ENCODE data around the gene KDM5A.
"Not testable (repeated sequence)": the region's sequence is repeated elsewhere in the genome, so short reads cannot be mapped to it uniquely, and the experiment has no call there.

Gene KDM5A

DNA sequence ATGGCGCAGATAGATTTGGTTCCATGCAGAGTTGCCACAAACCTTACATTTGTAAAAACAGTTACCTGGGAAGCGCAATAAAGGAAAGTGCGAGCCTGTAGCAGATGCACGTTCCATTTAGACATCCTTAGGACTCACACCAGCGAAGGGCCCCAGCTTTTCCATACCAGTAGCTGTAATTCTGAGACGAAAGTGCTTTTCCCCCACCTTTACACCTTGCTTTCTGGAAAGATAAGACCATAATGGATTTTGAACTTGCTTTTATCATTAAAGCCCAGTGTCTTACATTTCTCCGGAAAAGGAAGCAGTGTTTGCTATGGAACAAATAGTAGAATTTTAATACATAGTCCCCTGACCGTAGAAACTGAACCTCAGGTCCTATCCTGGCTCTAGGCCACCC is 11.7 kb upstream of the KDM5A start:
- Histone ChIP-seq H3K4me3 (ENCODE audit: insufficient read length, low read depth) (peak overlapping the region; percentile 100), H3K9ac (ENCODE audit: insufficient read length, low read depth) (peak overlapping the region; percentile 62), H3K27me3 (ENCODE audit: insufficient read depth, insufficient read length) (peaks cover 8% of the 10 kb centered on the region), H3K9me3 (ENCODE audit: insufficient read depth, low read length) (no peaks in the 10 kb centered on the region), H3K36me3 (ENCODE audit: insufficient read depth, insufficient read length, low read length) (peaks cover 20% of the 10 kb centered on the region), H3K4me1 (ENCODE audit: insufficient read depth, insufficient read length) (no peaks in the 10 kb centered on the region)
- TF ChIP-seq SUZ12 (IDR thresholded peaks at IDR 0.05; ENCODE audit: extremely low read depth, insufficient read depth, insufficient read length) (no peak), YY1 (IDR thresholded peaks at IDR 0.05; ENCODE audit: insufficient read depth, insufficient read length) (no peak), ZNF274 (IDR thresholded peaks at IDR 0.05; ENCODE audit: low read depth, low read length) (no peak)
- DNase-seq (ENCODE audit: low read depth, low spot score), result no peak

DNA sequence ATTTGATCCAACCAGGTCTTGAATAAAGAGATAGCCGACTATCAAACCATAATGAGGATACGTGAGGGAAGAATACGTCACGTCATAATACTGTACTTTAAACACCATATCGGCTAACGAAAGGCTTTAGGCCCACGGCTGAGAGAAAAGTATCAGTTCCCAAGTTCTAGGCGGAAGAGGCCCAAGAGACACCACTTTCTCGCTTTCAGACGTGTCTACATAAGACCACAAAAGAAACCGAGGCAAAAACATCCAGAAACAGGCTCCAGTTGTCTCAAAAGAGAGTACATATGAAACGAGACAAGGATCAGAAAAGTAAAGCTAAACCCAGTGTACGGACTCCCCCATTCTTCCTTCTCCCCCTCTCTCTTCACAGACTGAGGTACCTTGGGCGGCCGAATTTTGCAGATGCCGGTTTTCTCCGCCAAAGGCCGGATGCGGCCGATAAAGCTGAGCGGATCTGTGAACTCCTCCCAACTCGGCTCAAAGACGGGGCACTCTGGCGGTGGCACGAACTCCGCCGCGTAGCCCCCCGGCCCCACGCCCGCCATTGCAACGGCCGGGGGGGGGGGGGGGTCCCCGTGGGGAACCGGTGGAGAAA is 479 bp downstream of the KDM5A start:
- DNase-seq (ENCODE audit: low read depth, low spot score), result peak; percentile 27
- peak overlapping the region; percentile 86 for H3K4me3 ChIP-seq (ENCODE audit: insufficient read length, low read depth)

DNA sequence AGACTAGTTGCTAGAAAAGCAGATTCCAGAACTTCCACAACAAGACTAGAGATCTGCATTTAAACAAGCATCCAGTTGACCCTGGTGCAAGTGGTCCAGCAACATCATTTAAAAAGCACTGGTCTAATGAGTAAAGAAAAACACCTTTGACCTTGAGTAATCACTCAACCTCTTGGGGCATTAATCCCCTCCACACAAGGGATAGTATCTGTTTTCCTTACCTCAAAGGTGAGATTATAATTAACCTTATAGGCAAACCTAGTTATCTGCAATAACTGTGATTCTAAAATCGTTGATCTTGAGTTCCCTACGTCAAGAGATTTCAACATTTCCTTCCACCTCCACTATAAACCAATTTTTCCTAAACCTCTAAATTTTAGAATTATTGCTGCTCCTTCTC is 1.1 kb downstream of the KDM5A start:
- H3K9ac ChIP-seq (ENCODE audit: insufficient read length, low read depth), result peak overlapping the region; percentile 90
- H3K27me3 ChIP-seq (ENCODE audit: insufficient read depth, insufficient read length), result no peaks in the 10 kb centered on the region
- TF ChIP-seq SUZ12 (IDR thresholded peaks at IDR 0.05; ENCODE audit: extremely low read depth, insufficient read depth, insufficient read length) (no peak), ZNF274 (IDR thresholded peaks at IDR 0.05; ENCODE audit: low read depth, low read length) (no peak), YY1 (IDR thresholded peaks at IDR 0.05; ENCODE audit: insufficient read depth, insufficient read length) (no peak)
- H3K9me3 ChIP-seq (ENCODE audit: insufficient read depth, low read length), result no peaks in the 10 kb centered on the region
- DNase-seq (ENCODE audit: low read depth, low spot score), result no peak
- H3K4me3 ChIP-seq (ENCODE audit: insufficient read length, low read depth), result peak overlapping the region; percentile 86
- H3K36me3 ChIP-seq (ENCODE audit: insufficient read depth, insufficient read length, low read length), result peaks cover 37% of the 10 kb centered on the region
- no peaks in the 10 kb centered on the region for H3K4me1 ChIP-seq (ENCODE audit: insufficient read depth, insufficient read length)

More for the DNA sequence above, 479 bp downstream of the KDM5A start:
- Histone ChIP-seq H3K4me1 (ENCODE audit: insufficient read depth, insufficient read length) (no peaks in the 10 kb centered on the region), H3K9me3 (ENCODE audit: insufficient read depth, low read length) (no peaks in the 10 kb centered on the region), H3K9ac (ENCODE audit: insufficient read length, low read depth) (peak overlapping the region; percentile 90), H3K36me3 (ENCODE audit: insufficient read depth, insufficient read length, low read length) (peaks cover 30% of the 10 kb centered on the region), H3K27me3 (ENCODE audit: insufficient read depth, insufficient read length) (no peaks in the 10 kb centered on the region)
- no peak for TF ChIP-seq ZNF274 (IDR thresholded peaks at IDR 0.05; ENCODE audit: low read depth, low read length)
- no peak for TF ChIP-seq SUZ12 (IDR thresholded peaks at IDR 0.05; ENCODE audit: extremely low read depth, insufficient read depth, insufficient read length)
- TF ChIP-seq YY1 (IDR thresholded peaks at IDR 0.05; ENCODE audit: insufficient read depth, insufficient read length), result no peak

DNA sequence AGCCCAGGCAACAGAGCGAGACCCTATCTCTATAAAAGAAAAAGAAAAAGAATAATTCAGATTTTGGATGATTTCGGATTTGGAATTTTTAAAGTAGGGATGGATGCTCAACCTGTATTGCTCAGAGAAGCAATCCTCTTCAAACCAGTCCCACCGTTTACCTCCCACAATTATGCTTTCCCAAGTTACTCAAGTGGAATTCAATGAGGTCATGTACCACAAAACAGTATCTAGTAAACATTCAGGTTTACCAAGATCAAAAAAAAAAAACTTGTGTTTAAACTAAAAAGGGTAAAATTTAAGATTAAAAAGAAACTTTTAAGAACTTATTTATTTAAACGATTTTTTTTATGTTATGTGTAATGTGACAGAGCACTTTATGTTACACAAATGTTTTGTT is 2.5 kb downstream of the KDM5A start:
- H3K27me3 ChIP-seq (ENCODE audit: insufficient read depth, insufficient read length), result no peaks in the 10 kb centered on the region
- no peak for DNase-seq (ENCODE audit: low read depth, low spot score)
- peaks cover 50% of the 10 kb centered on the region for H3K36me3 ChIP-seq (ENCODE audit: insufficient read depth, insufficient read length, low read length)
- no peak for TF ChIP-seq SUZ12 (IDR thresholded peaks at IDR 0.05; ENCODE audit: extremely low read depth, insufficient read depth, insufficient read length)
- no peak for TF ChIP-seq YY1 (IDR thresholded peaks at IDR 0.05; ENCODE audit: insufficient read depth, insufficient read length)
- TF ChIP-seq ZNF274 (IDR thresholded peaks at IDR 0.05; ENCODE audit: low read depth, low read length), result no peak
- H3K4me3 ChIP-seq (ENCODE audit: insufficient read length, low read depth), result no peak overlapping the region
- no peaks in the 10 kb centered on the region for H3K4me1 ChIP-seq (ENCODE audit: insufficient read depth, insufficient read length)
- H3K9ac ChIP-seq (ENCODE audit: insufficient read length, low read depth), result no peak overlapping the region
- no peaks in the 10 kb centered on the region for H3K9me3 ChIP-seq (ENCODE audit: insufficient read depth, low read length)

DNA sequence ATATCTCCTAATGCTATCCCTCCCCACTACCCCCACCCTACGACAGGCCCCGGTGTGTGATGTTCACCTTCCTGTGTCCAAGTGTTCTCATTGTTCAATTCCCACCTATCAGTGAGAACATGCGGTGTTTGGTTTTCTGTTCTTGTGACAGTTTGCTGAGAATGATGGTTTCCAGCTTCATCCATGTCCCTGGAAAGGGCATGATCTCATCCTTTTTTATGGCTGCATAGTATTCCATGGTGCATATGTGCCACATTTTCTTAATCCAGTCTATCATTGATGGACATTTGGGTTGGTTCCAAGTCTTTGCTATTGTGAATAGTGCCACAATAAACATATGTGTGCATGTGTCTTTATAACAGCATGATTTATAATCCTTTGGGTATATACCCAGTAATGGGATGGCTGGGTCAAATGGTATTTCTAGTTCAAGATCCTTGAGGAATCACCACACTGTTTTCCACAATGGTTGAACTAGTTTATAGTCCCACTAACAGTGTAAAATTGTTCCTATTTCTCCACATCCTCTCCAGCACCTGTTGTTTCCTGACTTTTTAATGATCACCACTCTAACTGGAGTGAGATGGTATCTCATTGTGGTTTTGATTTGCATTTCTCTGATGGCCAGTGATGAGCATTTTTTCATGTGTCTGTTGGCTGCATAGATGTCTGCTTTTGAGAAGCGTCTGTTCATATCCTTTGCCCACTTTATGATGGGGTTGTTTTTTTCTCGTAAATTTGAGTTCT is 18.2 kb downstream of the KDM5A start:
- DNase-seq (ENCODE audit: low read depth, low spot score), result not testable (repeated sequence)
- peaks cover 54% of the 10 kb centered on the region for H3K36me3 ChIP-seq (ENCODE audit: insufficient read depth, insufficient read length, low read length)

DNA sequence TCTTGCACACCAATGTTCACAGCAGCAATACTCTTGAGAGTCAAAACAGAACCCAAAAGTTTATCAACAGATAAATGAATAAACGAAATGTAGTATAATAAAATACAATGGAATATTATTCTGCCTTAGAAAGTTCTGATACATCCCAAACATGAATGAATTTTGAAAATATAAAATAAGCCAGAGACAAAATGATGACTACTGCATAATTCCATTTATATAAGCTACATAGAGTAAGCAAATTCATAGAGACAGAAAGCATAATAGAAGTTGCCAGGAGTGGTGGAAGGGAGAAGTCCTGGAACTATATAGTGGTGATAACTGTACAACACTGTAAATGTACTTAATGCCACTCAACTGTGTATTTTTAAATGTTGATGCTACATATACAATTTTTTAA is 21.1 kb downstream of the KDM5A start:
- Histone ChIP-seq H3K9me3 (ENCODE audit: insufficient read depth, low read length) (peaks cover 16% of the 10 kb centered on the region), H3K36me3 (ENCODE audit: insufficient read depth, insufficient read length, low read length) (peaks cover 71% of the 10 kb centered on the region), H3K4me1 (ENCODE audit: insufficient read depth, insufficient read length) (no peaks in the 10 kb centered on the region), H3K4me3 (ENCODE audit: insufficient read length, low read depth) (no peak overlapping the region), H3K27me3 (ENCODE audit: insufficient read depth, insufficient read length) (no peaks in the 10 kb centered on the region), H3K9ac (ENCODE audit: insufficient read length, low read depth) (no peak overlapping the region)
- no peak for DNase-seq (ENCODE audit: low read depth, low spot score)
- TF ChIP-seq SUZ12 (IDR thresholded peaks at IDR 0.05; ENCODE audit: extremely low read depth, insufficient read depth, insufficient read length) (no peak), YY1 (IDR thresholded peaks at IDR 0.05; ENCODE audit: insufficient read depth, insufficient read length) (no peak), ZNF274 (IDR thresholded peaks at IDR 0.05; ENCODE audit: low read depth, low read length) (no peak)

More for the DNA sequence above, 18.2 kb downstream of the KDM5A start:
- H3K4me1 ChIP-seq (ENCODE audit: insufficient read depth, insufficient read length); H3K27me3 ChIP-seq (ENCODE audit: insufficient read depth, insufficient read length); H3K4me3 ChIP-seq (ENCODE audit: insufficient read length, low read depth); H3K9ac ChIP-seq (ENCODE audit: insufficient read length, low read depth); H3K9me3 ChIP-seq (ENCODE audit: insufficient read depth, low read length): not testable (repeated sequence)

DNA sequence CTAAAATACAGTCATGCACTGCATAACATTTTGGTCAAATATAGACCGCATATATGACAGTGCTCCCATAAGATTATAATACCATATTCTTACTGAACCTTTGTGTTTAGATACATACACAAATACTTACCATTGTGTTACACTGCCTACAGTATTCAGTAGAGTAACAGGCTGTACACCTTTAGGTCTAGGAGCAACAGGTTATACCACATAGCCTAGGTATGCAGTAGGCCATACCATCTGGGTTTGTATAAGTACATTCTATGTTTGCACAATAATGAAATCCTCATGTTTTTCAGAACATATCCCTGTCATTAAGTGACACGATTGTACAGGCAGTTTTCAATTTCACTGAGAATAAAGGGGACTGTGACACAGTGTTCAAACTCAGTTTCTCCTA is 22.3 kb downstream of the KDM5A start:
- no peaks in the 10 kb centered on the region for H3K4me1 ChIP-seq (ENCODE audit: insufficient read depth, insufficient read length)
- H3K9ac ChIP-seq (ENCODE audit: insufficient read length, low read depth), result no peak overlapping the region
- H3K9me3 ChIP-seq (ENCODE audit: insufficient read depth, low read length), result peaks cover 16% of the 10 kb centered on the region
- no peaks in the 10 kb centered on the region for H3K27me3 ChIP-seq (ENCODE audit: insufficient read depth, insufficient read length)
- no peak overlapping the region for H3K4me3 ChIP-seq (ENCODE audit: insufficient read length, low read depth)
- no peak for DNase-seq (ENCODE audit: low read depth, low spot score)
- peaks cover 82% of the 10 kb centered on the region for H3K36me3 ChIP-seq (ENCODE audit: insufficient read depth, insufficient read length, low read length)
- TF ChIP-seq SUZ12 (IDR thresholded peaks at IDR 0.05; ENCODE audit: extremely low read depth, insufficient read depth, insufficient read length), result no peak

All from NT2/D1 (cell line).